Esophagus squamous epithelium (tissue), 5 donors: ENCODE measurements around the gene MKRN2OS. TPM values are rescaled to one million over a fixed set of nuclear protein-coding genes. Genes with fewer than 3 reads are reported as not detected.

ENCODE experiments used
- DNase-seq: peaks from one replicate; lab custom pipeline; 2025; lab: John Stamatoyannopoulos, UW
- H3K27ac ChIP-seq, 4 donors: fragments of 200-600 bp; sonication (generic); one replicate each; pipeline ENCODE4 v1.5.1; 2016 to 2019; ENCODE audit warnings: mild to moderate bottlenecking in 1 of 4
- H3K27me3 ChIP-seq, 4 donors: fragments of 200-600 bp; sonication (generic); 1 replicate in 3 of 4; 2 replicates in 1 of 4; pipeline versions ENCODE4 v1.5.1 to v1.6.0; 2017 to 2021; ENCODE audit warnings: antibody characterized with exemption in 1 of 4
- H3K36me3 ChIP-seq, 3 donors: fragments of 200-600 bp; sonication (generic); one replicate each; pipeline ENCODE4 v1.5.1; 2016 to 2019
- H3K4me1 ChIP-seq, 3 donors: fragments of 200-600 bp; sonication (generic); one replicate each; pipeline ENCODE4 v1.5.1; 2017 to 2019
- H3K4me3 ChIP-seq, 4 donors: fragments of 200-600 bp; sonication (generic); 1 replicate in 3 of 4; 2 replicates in 1 of 4; pipeline ENCODE4 v1.5.1; 2016 to 2019; ENCODE audit warnings: mild to moderate bottlenecking in 2 of 4, moderate library complexity in 1 of 4
- H3K9me3 ChIP-seq, 3 donors: fragments of 200-600 bp; sonication (generic); one replicate each; pipeline ENCODE4 v1.5.1; 2016 to 2019
- CTCF ChIP-seq, 6 experiments: fragments of 450-650 bp in 4 of 6; fragments of 200-600 bp in 2 of 6; sonication (generic) in 2 of 6; IDR thresholded peaks; one replicate each; pipeline ENCODE4 v1.5.1; 2016 to 2019; ENCODE audit warnings: antibody characterized with exemption in 6 of 6, mild to moderate bottlenecking in 4 of 6, moderate library complexity in 4 of 6
- POLR2A ChIP-seq, 4 donors: fragments of 450-650 bp; IDR thresholded peaks; one replicate each; pipeline ENCODE4 v1.6.1; 2017; ENCODE audit warnings: antibody characterized with exemption in 4 of 4, mild to moderate bottlenecking in 4 of 4, moderate library complexity in 3 of 4
- WGBS, 2 donors: methylation state at CpG; one replicate each; pipeline ENCODE4 v1.1.5; 2018; 5-methylcytosine and 5-hydroxymethylcytosine counted together
- intact Hi-C: fragments of 100-400 bp; cut with DNase I; formaldehyde crosslinking; loops from one replicate; pipeline ENCODE4 v1.15.0; 2022
- total RNA-seq, 4 donors: library from RNA; depleted of rRNA; stranded (reverse); fragments of >200 nt; gene quantifications; one replicate each; pipeline ENCODE4 v1.1.0, GENCODE V29; 2016
- donor health status: DM: yes; HTN: yes; CAD: no.

MKRN2OS gene
- total RNA-seq, 4 donors from 2014 or later = 0.97 to 7.6 (median 2.5) TPM

- no peaks in the 10 kb centered on the region for H3K9me3 ChIP-seq
- H3K27ac ChIP-seq = no peak overlapping the region
- 65 to 83% methylated on average over 7 of the region's 7 CpGs for WGBS, 2 donors
- H3K4me3 ChIP-seq = no peak overlapping the region
- H3K4me1 ChIP-seq = no peaks in the 10 kb centered on the region
- no peaks in the 10 kb centered on the region for H3K27me3 ChIP-seq
- no peak for DNase-seq
- peaks cover 19 to 99% (median 48%) of the 10 kb centered on the region in 3 donors for H3K36me3 ChIP-seq
- intact Hi-C loops = no loop called here
- TF ChIP-seq POLR2A (IDR thresholded peaks at IDR 0.05) = no peak
- no peak for TF ChIP-seq CTCF (IDR thresholded peaks at IDR 0.05)
Observed at GRCh38 chr3:12588039-12589009, 43.0 kb upstream of the MKRN2OS start.

- H3K27ac ChIP-seq = no peak overlapping the region
- H3K4me3 ChIP-seq = no peak overlapping the region
- H3K9me3 ChIP-seq = no peaks in the 10 kb centered on the region
- WGBS, 2 donors = 79 to 92% methylated on average over 3 of the region's 3 CpGs
- no peak for DNase-seq
- H3K27me3 ChIP-seq = no peaks in the 10 kb centered on the region
- H3K36me3 ChIP-seq = peaks cover 30 to 100% (median 58%) of the 10 kb centered on the region in 3 donors
- H3K4me1 ChIP-seq = no peaks in the 10 kb centered on the region
- no peak for TF ChIP-seq CTCF (IDR thresholded peaks at IDR 0.05)
- no peak for TF ChIP-seq POLR2A (IDR thresholded peaks at IDR 0.05)
- intact Hi-C loops = no loop called here
Observed at GRCh38 chr3:12586403-12586802, 41.1 kb upstream of the MKRN2OS start.

GRCh38 chr3:12585970-12586369 lies 40.7 kb upstream of the MKRN2OS start:
- Histone ChIP-seq H3K9me3 (no peaks in the 10 kb centered on the region), H3K27me3 (no peaks in the 10 kb centered on the region), H3K4me3 (no peak overlapping the region), H3K36me3 (peaks cover 30 to 100% (median 58%) of the 10 kb centered on the region in 3 donors), H3K27ac (no peak overlapping the region), H3K4me1 (no peaks in the 10 kb centered on the region)
- TF ChIP-seq POLR2A (IDR thresholded peaks at IDR 0.05) (no peak), CTCF (IDR thresholded peaks at IDR 0.05) (no peak)
- 74 to 77% methylated on average over 3 to 5 of the region's 5 CpGs for WGBS, 2 donors
- intact Hi-C loops = no loop called here
- DNase-seq = no peak

- H3K9me3 ChIP-seq = no peaks in the 10 kb centered on the region
- peaks cover 23 to 100% (median 57%) of the 10 kb centered on the region in 3 donors for H3K36me3 ChIP-seq
- intact Hi-C loops = no loop called here
- no peaks in the 10 kb centered on the region for H3K4me1 ChIP-seq
- no peak overlapping the region for H3K4me3 ChIP-seq
- DNase-seq = no peak
- WGBS, 2 donors = 82 to 86% methylated on average over 2 to 3 of the region's 3 CpGs
- H3K27me3 ChIP-seq = no peaks in the 10 kb centered on the region
- TF ChIP-seq POLR2A (IDR thresholded peaks at IDR 0.05) = no peak
- TF ChIP-seq CTCF (IDR thresholded peaks at IDR 0.05) = no peak
- no peak overlapping the region for H3K27ac ChIP-seq
Observed at GRCh38 chr3:12585181-12585580, 39.9 kb upstream of the MKRN2OS start.

- no peak overlapping the region for H3K27ac ChIP-seq
- H3K9me3 ChIP-seq = no peaks in the 10 kb centered on the region
- H3K27me3 ChIP-seq = no peaks in the 10 kb centered on the region
- WGBS, 2 donors = 89% methylated on average over 1 of the region's 2 CpGs; no CpG with 5 or more reads in 1 of the 2 donors
- peaks cover 0 to 10% (median 0%) of the 10 kb centered on the region in 3 donors for H3K4me1 ChIP-seq
- peaks cover 23 to 100% (median 51%) of the 10 kb centered on the region in 3 donors for H3K36me3 ChIP-seq
- TF ChIP-seq CTCF (IDR thresholded peaks at IDR 0.05) (no peak), POLR2A (IDR thresholded peaks at IDR 0.05) (no peak)
- intact Hi-C loops = no loop called here
- no peak overlapping the region for H3K4me3 ChIP-seq
- no peak for DNase-seq
Observed at GRCh38 chr3:12584083-12584482, 38.8 kb upstream of the MKRN2OS start.
